ENCODE data around the gene RAE1. TPM values are rescaled to one million over a fixed set of nuclear protein-coding genes. Genes with fewer than 3 reads are reported as not detected.

Gene RAE1
- 101 and 105 TPM in 2 replicates for total RNA-seq (2014; rRNA removed; shearing (Covaris generic); ENCODE audit: low replicate concordance)

GRCh38 chr20:57351042-57351783 is at the start of gene RAE1:
Gene RAE1 (plus strand): TSS chr20:57351255. CDS start chr20:57354039, 2,784 bp downstream.
- in situ Hi-C loops (cut with HindIII; ENCODE audit: low pct_unique_long_range_greater_than_20kb, low sequenced_read_pairs), result no loop called here
- DNase-seq (ENCODE audit: low read depth), result peak; percentile 88

- no peak for DNase-seq (ENCODE audit: low read depth)
- in situ Hi-C loops (cut with HindIII; ENCODE audit: low pct_unique_long_range_greater_than_20kb, low sequenced_read_pairs), result no loop called here
Measured at GRCh38 chr20:57306747-57307146, 44.3 kb upstream of the RAE1 start.

- no peak for DNase-seq (ENCODE audit: low read depth)
- in situ Hi-C loops (cut with HindIII; ENCODE audit: low pct_unique_long_range_greater_than_20kb, low sequenced_read_pairs), result no loop called here
Measured at GRCh38 chr20:57308451-57309271, 42.4 kb upstream of the RAE1 start.

GRCh38 chr20:57309544-57310115 is 41.4 kb upstream of the RAE1 start:
- DNase-seq (ENCODE audit: low read depth), result no peak
- in situ Hi-C loops (cut with HindIII; ENCODE audit: low pct_unique_long_range_greater_than_20kb, low sequenced_read_pairs), result no loop called here

GRCh38 chr20:57310821-57311514 is 40.1 kb upstream of the RAE1 start:
- in situ Hi-C loops (cut with HindIII; ENCODE audit: low pct_unique_long_range_greater_than_20kb, low sequenced_read_pairs), result no loop called here
- DNase-seq (ENCODE audit: low read depth), result no peak

GRCh38 chr20:57312138-57312537 is 38.9 kb upstream of the RAE1 start:
- no peak for DNase-seq (ENCODE audit: low read depth)
- in situ Hi-C loops (cut with HindIII; ENCODE audit: low pct_unique_long_range_greater_than_20kb, low sequenced_read_pairs), result no loop called here

GRCh38 chr20:57313230-57313629 is 37.8 kb upstream of the RAE1 start:
- DNase-seq (ENCODE audit: low read depth), result no peak
- in situ Hi-C loops (cut with HindIII; ENCODE audit: low pct_unique_long_range_greater_than_20kb, low sequenced_read_pairs), result no loop called here

- DNase-seq (ENCODE audit: low read depth), result no peak
- in situ Hi-C loops (cut with HindIII; ENCODE audit: low pct_unique_long_range_greater_than_20kb, low sequenced_read_pairs), result no loop called here
Measured at GRCh38 chr20:57313951-57314350, 37.1 kb upstream of the RAE1 start.

- no peak for DNase-seq (ENCODE audit: low read depth)
- in situ Hi-C loops (cut with HindIII; ENCODE audit: low pct_unique_long_range_greater_than_20kb, low sequenced_read_pairs), result no loop called here
Measured at GRCh38 chr20:57315083-57315975, 35.7 kb upstream of the RAE1 start.

GRCh38 chr20:57315976-57316480 is 35.0 kb upstream of the RAE1 start:
- in situ Hi-C loops (cut with HindIII; ENCODE audit: low pct_unique_long_range_greater_than_20kb, low sequenced_read_pairs), result no loop called here
- DNase-seq (ENCODE audit: low read depth), result no peak

- in situ Hi-C loops (cut with HindIII; ENCODE audit: low pct_unique_long_range_greater_than_20kb, low sequenced_read_pairs), result no loop called here
Measured at GRCh38 chr20:57316795-57317201, 34.3 kb upstream of the RAE1 start.

GRCh38 chr20:57317316-57317788 is 33.7 kb upstream of the RAE1 start:
- in situ Hi-C loops (cut with HindIII; ENCODE audit: low pct_unique_long_range_greater_than_20kb, low sequenced_read_pairs), result no loop called here
- DNase-seq (ENCODE audit: low read depth), result no peak

More at GRCh38 chr20:57316795-57317201, 34.3 kb upstream of the RAE1 start:
- DNase-seq (ENCODE audit: low read depth), result no peak

- in situ Hi-C loops (cut with HindIII; ENCODE audit: low pct_unique_long_range_greater_than_20kb, low sequenced_read_pairs), result no loop called here
- no peak for DNase-seq (ENCODE audit: low read depth)
Measured at GRCh38 chr20:57317789-57318371, 33.2 kb upstream of the RAE1 start.

- no peak for DNase-seq (ENCODE audit: low read depth)
- in situ Hi-C loops (cut with HindIII; ENCODE audit: low pct_unique_long_range_greater_than_20kb, low sequenced_read_pairs), result no loop called here
Measured at GRCh38 chr20:57319584-57319983, 31.5 kb upstream of the RAE1 start.

GRCh38 chr20:57320358-57320757 is 30.7 kb upstream of the RAE1 start:
- no peak for DNase-seq (ENCODE audit: low read depth)
- in situ Hi-C loops (cut with HindIII; ENCODE audit: low pct_unique_long_range_greater_than_20kb, low sequenced_read_pairs), result no loop called here

GRCh38 chr20:57321142-57321541 is 29.9 kb upstream of the RAE1 start:
- in situ Hi-C loops (cut with HindIII; ENCODE audit: low pct_unique_long_range_greater_than_20kb, low sequenced_read_pairs), result no loop called here
- DNase-seq (ENCODE audit: low read depth), result no peak

- in situ Hi-C loops (cut with HindIII; ENCODE audit: low pct_unique_long_range_greater_than_20kb, low sequenced_read_pairs), result no loop called here
- DNase-seq (ENCODE audit: low read depth), result no peak
Measured at GRCh38 chr20:57322476-57322875, 28.6 kb upstream of the RAE1 start.

All from Caki2 (cell line).